Upper lobe of left lung (tissue), 6 donors: ENCODE results near the gene LIPH. TPM values are rescaled to one million over a fixed set of nuclear protein-coding genes. Genes with fewer than 3 reads are reported as not detected.
"Not testable (repeated sequence)": the region's sequence is repeated elsewhere in the genome, so short reads cannot be mapped to it uniquely, and the experiment has no call there.

Experiments used
- ATAC-seq, 2 donors: fragments of 200-7000 bp; cut with Tn5 transposase; one replicate each; pipeline ENCODE4 v1.9.1; 2022; ENCODE audit warnings: mild to moderate bottlenecking in 2 of 2, moderate library complexity in 2 of 2; ENCODE audit not compliant: low FRiP score in 2 of 2
- DNase-seq, 2 donors: peaks; one replicate each; pipeline ENCODE4 v3.0.0-alpha.2; 2019 to 2020
- H3K27ac ChIP-seq, 4 donors: fragments of 200-600 bp; sonication (generic); one replicate each; pipeline ENCODE4 v1.5.1; 2016 to 2019
- H3K27me3 ChIP-seq, 4 donors: fragments of 200-600 bp; sonication (generic); one replicate each; pipeline ENCODE4 v1.5.1; 2017 to 2019
- H3K36me3 ChIP-seq, 4 donors: fragments of 200-600 bp; sonication (generic); one replicate each; pipeline ENCODE4 v1.5.1; 2016 to 2019
- H3K4me1 ChIP-seq, 4 donors: fragments of 200-600 bp; sonication (generic); one replicate each; pipeline ENCODE4 v1.5.1; 2018 to 2019
- H3K4me3 ChIP-seq, 4 donors: fragments of 200-600 bp; sonication (generic); one replicate each; pipeline ENCODE4 v1.5.1; 2017 to 2019; ENCODE audit warnings: mild to moderate bottlenecking in 2 of 4, moderate library complexity in 1 of 4
- H3K9me3 ChIP-seq, 4 donors: fragments of 200-600 bp; sonication (generic); one replicate each; pipeline ENCODE4 v1.5.1; 2018 to 2019
- EP300 ChIP-seq, 4 donors: sonication (generic); formaldehyde crosslinking; IDR thresholded peaks; one replicate each; pipeline ENCODE4 v1.5.1; 2017; ENCODE audit warnings: antibody characterized with exemption in 4 of 4, control low read depth in 2 of 4
- POLR2A ChIP-seq, 4 donors: fragments of 450-650 bp; IDR thresholded peaks; one replicate each; pipeline ENCODE4 v1.5.1; 2016 to 2017; ENCODE audit warnings: antibody characterized with exemption in 4 of 4, mild to moderate bottlenecking in 2 of 4
- POLR2AphosphoS5 ChIP-seq, 2 donors: sonication (generic); formaldehyde crosslinking; IDR thresholded peaks; one replicate each; pipeline ENCODE4 v1.5.1; 2017; ENCODE audit warnings: antibody characterized with exemption in 2 of 2
- WGBS, 2 donors: methylation state at CpG; one replicate each; pipeline ENCODE4 v1.1.5; 2017 to 2018; 5-methylcytosine and 5-hydroxymethylcytosine counted together
- total RNA-seq, 6 donors: library from RNA; depleted of rRNA in 4 of 6; stranded (reverse); fragments of >200 nt in 4 of 6; gene quantifications; one replicate each; pipeline versions ENCODE4 v1.1.0 to v1.2.1, GENCODE V29; 2016 to 2021
- TF ChIP-seq, protein P1 (sequence below), 6 experiments: fragments of 450-650 bp in 4 of 6; fragments of 200-600 bp in 2 of 6; sonication (generic) in 2 of 6; IDR thresholded peaks; one replicate each; pipeline ENCODE4 v1.5.1; 2016 to 2019; ENCODE audit warnings: antibody characterized with exemption in 6 of 6
- donor health status: DM: no; HTN: no; CAD: no; lungs with moderate emphysema.
- donor health status: DM: no; HTN: yes; CAD: no; lungs with severe emphysema.

LIPH gene
- total RNA-seq, 6 donors from 2014 or later, result 25.9 to 63.1 (median 42.3) TPM

DNA sequence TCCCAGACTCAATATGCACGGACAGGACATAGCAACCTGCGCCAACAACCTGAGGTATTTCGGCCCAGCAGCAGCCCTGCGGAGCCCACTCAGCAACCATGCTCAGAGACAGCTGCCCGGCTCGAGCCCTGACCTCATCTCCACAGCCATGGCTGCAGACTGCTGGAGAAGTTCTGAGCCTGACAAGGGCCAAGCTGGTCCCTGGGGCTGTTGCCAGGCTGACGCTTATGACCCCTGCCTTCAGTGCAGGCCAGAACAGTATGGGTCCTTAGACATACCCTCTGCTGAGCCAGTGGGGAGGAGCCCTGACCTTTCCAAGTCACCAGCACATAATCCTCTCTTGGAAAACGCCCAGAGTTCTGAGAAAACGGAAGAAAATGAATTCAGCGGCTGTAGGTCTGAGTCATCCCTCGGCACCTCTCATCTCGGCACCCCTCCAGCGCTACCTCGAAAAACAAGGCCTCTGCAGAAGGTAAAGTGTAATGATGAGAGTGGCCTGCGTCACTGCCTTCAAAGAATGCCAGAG, 79.0 kb downstream of the LIPH start:
- no peaks in the 10 kb centered on the region for H3K27me3 ChIP-seq
- no peak for TF ChIP-seq POLR2AphosphoS5 (IDR thresholded peaks at IDR 0.05)
- TF ChIP-seq EP300 (IDR thresholded peaks at IDR 0.05), result no peak
- TF ChIP-seq, protein P1, sequence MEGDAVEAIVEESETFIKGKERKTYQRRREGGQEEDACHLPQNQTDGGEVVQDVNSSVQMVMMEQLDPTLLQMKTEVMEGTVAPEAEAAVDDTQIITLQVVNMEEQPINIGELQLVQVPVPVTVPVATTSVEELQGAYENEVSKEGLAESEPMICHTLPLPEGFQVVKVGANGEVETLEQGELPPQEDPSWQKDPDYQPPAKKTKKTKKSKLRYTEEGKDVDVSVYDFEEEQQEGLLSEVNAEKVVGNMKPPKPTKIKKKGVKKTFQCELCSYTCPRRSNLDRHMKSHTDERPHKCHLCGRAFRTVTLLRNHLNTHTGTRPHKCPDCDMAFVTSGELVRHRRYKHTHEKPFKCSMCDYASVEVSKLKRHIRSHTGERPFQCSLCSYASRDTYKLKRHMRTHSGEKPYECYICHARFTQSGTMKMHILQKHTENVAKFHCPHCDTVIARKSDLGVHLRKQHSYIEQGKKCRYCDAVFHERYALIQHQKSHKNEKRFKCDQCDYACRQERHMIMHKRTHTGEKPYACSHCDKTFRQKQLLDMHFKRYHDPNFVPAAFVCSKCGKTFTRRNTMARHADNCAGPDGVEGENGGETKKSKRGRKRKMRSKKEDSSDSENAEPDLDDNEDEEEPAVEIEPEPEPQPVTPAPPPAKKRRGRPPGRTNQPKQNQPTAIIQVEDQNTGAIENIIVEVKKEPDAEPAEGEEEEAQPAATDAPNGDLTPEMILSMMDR (IDR thresholded peaks at IDR 0.05), result no peak
- no peak for TF ChIP-seq POLR2A (IDR thresholded peaks at IDR 0.05)
- H3K36me3 ChIP-seq, result peaks cover 5 to 39% (median 14%) of the 10 kb centered on the region in 4 donors
- H3K27ac ChIP-seq, result no peak overlapping the region
- H3K4me1 ChIP-seq, result no peaks in the 10 kb centered on the region
- no peak overlapping the region for H3K4me3 ChIP-seq
- WGBS, 2 donors, result 87 to 93% methylated on average over 11 of the region's 15 CpGs
- ATAC-seq, result no peak
- no peaks in the 10 kb centered on the region for H3K9me3 ChIP-seq
- peak in 1 of 2 donors; percentile 42 for DNase-seq

DNA sequence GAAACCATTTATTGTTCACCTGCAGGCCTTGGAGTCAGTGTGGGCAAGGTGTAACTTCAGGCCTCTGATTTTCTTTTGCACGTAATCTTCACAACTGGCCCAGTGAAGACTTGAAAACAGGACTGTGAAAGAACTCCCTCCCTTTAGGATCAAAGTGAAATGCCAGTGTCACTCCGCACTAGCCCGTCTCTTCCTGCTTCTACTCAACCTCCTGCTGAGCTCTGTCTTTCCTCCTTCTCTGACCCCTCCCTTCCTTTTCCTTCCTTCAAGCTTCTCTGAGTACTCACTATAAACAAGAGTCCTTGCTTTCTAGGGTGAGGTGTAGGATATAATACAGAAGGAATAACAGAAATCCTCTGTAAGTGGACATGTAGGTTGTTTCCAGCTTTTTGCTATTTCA, 82.1 kb downstream of the LIPH start:
- Histone ChIP-seq H3K36me3 (peaks cover 9 to 57% (median 33%) of the 10 kb centered on the region in 4 donors), H3K27ac (no peak overlapping the region), H3K4me1 (no peaks in the 10 kb centered on the region), H3K9me3 (no peaks in the 10 kb centered on the region), H3K27me3 (no peaks in the 10 kb centered on the region), H3K4me3 (no peak overlapping the region)
- TF ChIP-seq EP300 (IDR thresholded peaks at IDR 0.05) (no peak), POLR2AphosphoS5 (IDR thresholded peaks at IDR 0.05) (no peak), POLR2A (IDR thresholded peaks at IDR 0.05) (no peak)
- TF ChIP-seq, protein P1 (IDR thresholded peaks at IDR 0.05), result no peak
- ATAC-seq, result no peak
- WGBS, 2 donors, result 72 to 75% methylated on average over 3 of the region's 3 CpGs
- DNase-seq, result no peak

DNA sequence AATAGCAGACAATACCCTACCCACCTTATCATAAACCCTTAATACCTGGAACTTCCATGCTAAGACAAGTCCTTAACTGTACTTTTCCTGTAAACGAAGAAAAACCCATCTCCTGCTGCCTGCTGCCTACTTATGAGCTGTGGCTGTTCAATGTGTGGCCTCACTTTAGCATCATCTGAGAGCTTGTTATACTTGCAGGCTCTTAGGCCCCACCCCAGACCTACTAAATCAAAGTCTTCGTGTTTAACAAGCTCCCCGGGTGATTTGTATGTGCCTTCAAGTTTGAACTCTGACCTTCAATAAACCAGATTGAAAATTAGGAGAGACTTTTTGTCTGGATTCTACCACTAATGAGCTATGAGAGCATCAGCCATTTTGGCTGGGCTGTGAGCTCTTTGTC, 82.8 kb downstream of the LIPH start:
- H3K4me3 ChIP-seq, result no peak overlapping the region
- WGBS, 2 donors, result 79 to 95% methylated on average over 3 of the region's 3 CpGs
- peaks cover 9 to 60% (median 35%) of the 10 kb centered on the region in 4 donors for H3K36me3 ChIP-seq
- no peaks in the 10 kb centered on the region for H3K27me3 ChIP-seq
- H3K27ac ChIP-seq, result no peak overlapping the region
- ATAC-seq, result no peak
- DNase-seq, result no peak
- H3K9me3 ChIP-seq, result no peaks in the 10 kb centered on the region
- no peak for TF ChIP-seq POLR2AphosphoS5 (IDR thresholded peaks at IDR 0.05)
- TF ChIP-seq, protein P1 (IDR thresholded peaks at IDR 0.05), result no peak
- TF ChIP-seq EP300 (IDR thresholded peaks at IDR 0.05), result no peak
- no peak for TF ChIP-seq POLR2A (IDR thresholded peaks at IDR 0.05)
- no peaks in the 10 kb centered on the region for H3K4me1 ChIP-seq

DNA sequence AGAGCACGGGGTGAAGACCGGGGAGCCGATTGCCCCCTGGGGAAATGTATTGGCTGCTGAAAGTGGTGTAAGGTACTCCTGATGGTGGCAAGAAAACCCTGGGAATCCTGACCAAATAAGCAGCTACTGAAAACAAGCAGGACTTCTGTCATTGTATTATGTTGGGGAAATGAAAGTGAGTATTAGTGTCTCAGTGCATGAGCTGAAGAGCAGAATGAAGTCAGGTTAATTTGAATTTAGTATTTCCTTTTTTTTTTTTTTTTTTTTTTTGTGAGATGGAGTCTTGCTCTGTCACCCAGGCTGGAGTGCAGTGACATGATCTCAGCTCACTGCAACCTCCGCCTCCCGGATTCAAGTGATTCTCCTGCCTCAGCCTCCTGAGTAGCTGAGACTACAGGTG, 86.3 kb downstream of the LIPH start:
- H3K27me3 ChIP-seq, H3K4me1 ChIP-seq, H3K27ac ChIP-seq, H3K9me3 ChIP-seq, ATAC-seq, DNase-seq, H3K4me3 ChIP-seq: not testable (repeated sequence)
- WGBS, 2 donors, result 93 to 96% methylated on average over 5 of the region's 5 CpGs
- H3K36me3 ChIP-seq, result peaks cover 5 to 54% (median 26%) of the 10 kb centered on the region in 4 donors

DNA sequence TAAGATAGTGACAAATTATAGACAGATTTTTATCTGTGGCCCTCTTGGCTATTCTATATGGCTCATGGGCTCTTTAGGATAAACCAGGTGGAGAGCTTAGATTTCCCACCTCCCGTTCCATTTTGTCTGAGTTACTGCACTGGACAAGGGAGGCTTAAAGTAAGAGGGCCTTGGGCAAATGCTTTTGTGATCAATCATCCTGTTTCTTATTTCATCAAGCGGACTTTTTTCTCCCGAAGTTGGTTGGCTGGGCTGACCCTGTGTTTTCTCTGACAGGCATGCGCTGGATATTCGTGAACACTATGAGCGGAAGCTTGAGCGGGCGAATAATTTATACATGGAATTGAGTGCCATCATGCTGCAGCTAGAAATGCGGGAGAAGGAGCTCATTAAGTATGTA, 86.9 kb downstream of the LIPH start:
- TF ChIP-seq EP300 (IDR thresholded peaks at IDR 0.05) (no peak), POLR2A (IDR thresholded peaks at IDR 0.05) (no peak), POLR2AphosphoS5 (IDR thresholded peaks at IDR 0.05) (no peak)
- TF ChIP-seq, protein P1 (IDR thresholded peaks at IDR 0.05), result no peak
- no peaks in the 10 kb centered on the region for H3K9me3 ChIP-seq
- H3K4me3 ChIP-seq, result no peak overlapping the region
- no peak for DNase-seq
- H3K4me1 ChIP-seq, result no peaks in the 10 kb centered on the region
- peaks cover 5 to 54% (median 26%) of the 10 kb centered on the region in 4 donors for H3K36me3 ChIP-seq
- ATAC-seq, result no peak
- no peak overlapping the region for H3K27ac ChIP-seq
- WGBS, 2 donors, result 95 to 98% methylated on average over 9 of the region's 9 CpGs
- no peaks in the 10 kb centered on the region for H3K27me3 ChIP-seq
